SW480 (cell line): ENCODE results near the gene TRAK1.

Source experiments
- DNase-seq: peaks from one replicate; pipeline ENCODE4 v3.0.0-alpha.2; 2016; ENCODE audit warnings: low spot score

The TRAK1 gene

DNA sequence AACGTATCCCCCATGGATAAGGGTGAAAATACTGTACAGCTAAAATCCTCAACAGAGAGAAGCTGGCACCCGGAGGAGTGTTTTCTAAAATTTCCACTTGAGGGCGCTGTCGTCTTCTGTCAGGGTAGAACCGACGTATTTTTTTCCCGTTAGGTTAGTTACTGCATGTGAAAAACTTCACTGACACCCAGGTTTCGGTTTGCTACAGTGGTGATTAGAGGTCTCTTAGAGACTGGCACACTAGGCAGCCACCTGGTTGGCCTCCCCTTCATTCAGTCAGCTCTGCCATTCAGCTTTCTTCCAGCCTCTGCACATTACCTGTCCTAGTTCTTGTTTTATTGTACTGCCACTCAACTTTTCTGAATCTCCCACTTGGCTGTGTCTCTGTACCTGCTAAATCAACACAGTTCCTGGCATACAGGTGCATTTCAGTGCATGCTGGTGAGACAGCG, 156.4 kb downstream of the TRAK1 start:
- DNase-seq, result peak; percentile 78

DNA sequence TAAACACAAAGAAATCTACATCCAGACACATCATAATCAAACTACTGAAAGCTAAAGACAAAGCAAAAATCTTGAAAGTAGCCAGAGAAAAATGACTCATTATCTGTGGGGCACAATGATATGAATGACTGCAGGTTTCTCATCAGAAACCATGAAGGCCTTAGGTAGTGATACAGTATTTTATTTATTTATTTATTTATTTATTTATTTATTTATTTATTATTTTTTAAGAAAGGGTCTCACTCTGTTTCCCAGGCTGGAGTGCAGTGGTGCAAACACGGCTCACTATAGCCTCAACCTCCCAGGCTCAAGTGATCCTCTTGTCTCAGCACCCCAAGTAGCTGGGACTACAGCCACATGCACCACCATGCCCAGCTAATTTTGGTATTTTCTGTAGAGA, 159.6 kb downstream of the TRAK1 start:
- DNase-seq, result no peak

DNA sequence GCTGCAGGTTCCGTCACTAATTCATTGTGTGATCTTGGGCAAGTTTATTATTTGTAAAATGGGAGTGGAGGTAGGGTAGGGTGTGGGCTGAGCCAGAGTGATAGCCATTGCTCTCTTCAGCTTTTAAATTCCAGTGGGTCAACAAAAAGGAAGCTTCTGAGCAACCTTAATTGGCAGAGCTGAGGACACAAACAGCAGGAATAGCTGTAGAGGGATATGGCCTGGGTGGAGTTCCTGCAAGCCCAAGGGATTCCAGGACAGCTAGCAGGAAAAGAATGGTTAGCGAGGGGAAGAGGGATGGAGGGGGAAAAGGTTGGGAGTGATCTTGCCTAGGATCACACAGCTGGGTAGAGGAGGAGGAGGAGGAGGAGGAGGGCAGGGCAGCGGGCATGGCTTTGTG, 163.4 kb downstream of the TRAK1 start:
- DNase-seq, result peak; percentile 58

DNA sequence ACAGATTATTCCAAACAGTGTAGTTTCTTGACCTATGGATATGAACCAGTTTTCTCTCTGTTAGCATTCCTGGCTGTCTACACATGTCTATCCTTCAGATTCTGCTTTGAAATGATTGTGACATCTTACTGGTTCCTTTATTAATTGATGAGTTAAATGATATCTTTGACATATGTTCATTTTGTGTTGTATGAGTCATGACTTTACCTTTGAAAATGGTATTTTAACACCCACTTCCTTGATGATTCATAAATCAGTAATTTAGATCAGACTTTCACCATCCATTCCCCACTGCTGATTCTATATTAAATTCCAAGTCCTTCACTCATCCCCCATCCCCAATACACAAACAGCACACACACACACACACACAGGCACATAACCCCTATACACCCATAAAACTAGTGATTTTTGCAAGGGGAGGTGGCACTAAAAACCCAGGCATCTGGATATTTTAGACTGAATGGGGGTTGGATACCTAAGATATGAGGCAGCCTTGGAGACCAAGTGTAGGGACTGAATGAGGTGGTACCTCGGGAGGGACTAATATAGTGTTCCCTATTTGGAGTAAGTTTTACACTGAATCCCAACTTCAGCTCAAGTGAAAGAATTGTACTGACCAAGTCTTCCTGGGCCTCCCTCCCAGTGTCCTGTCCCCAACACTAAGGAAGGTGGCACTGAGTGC, 165.1 kb downstream of the TRAK1 start:
- DNase-seq, result peak; percentile 92

DNA sequence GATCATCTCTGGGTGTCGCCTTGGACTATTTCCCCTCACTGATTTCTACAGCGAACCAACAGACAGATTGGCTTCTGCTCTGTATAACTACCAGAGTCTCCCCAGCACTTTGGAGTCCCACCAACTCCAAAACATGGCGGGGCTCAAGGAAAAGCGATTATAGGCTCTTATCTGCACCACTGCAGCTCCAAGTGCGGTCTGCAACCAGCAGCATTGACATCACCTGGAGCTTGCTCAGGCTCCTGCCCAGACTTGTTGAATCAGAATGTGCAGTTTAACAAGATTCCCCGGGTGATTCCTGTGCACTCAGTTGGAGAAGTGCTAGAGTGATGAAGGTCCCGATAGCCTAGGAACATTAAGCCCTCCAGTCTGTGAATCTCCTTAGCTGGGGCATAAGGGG, 165.8 kb downstream of the TRAK1 start:
- DNase-seq, result no peak

DNA sequence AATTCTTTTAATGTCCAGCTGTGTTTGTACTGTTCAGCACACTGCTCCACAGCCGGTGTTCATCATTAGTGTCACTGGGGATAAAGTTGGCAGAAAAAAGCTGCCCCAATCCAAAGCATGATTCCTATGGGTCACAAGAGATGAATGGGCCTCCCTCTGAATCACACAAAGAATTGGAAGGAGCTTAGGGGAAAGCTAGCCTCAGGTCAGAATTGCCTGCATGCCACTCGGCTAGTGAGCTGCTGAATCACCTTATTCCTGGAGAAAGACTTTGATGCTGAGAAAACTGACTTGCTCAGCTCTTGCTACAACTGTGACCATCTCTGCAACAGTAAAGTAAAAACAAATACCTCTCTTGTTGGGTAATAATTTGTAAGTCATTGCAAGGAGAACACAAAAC, 171.4 kb downstream of the TRAK1 start:
- no peak for DNase-seq

DNA sequence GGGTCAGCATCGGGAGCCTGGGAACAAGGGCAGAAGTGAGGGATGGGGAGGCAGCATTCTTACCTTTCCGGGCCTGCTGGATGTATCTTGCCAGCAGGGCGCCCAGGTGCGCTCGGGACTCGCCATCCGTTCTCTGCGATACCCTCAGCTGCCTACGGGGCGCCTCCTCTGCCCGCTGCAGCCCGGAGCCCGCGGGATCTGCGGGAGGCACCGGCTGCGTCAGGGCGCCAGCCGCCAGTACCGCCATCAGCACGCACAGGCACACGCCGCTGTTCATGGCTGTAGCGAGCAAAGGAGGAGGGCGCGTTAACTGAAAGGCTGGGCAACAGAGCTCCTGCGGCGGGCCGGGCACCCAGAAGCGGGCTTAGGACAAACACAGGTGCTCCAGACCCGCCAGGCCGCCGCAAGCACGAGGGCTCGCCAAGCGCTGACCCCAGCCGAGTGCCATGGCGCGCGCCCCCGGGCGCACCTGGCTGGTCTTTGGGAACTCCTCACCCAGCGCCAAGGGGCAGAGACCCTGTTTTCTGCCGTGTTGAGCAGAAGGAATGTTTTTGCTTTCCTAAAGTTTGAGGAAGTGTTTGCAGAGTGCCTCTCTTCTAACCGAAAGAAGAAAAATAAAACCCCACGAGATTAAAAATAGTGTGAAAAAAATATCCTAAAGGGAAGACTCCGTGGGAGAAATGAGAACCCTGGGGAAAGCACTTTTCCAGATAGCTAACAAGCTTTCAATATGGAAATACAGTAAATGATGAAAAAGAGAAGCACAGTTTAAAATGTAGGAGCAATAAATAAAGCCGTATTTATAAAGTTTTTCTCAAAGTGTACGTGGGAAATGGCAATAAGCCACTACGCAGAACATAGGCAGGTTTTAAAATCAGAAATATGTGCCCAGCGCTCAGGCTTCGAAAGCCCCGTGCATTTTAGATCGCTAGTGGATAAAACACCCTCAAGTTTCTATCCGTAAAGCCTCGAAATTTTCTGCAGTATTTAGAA, 172.5 kb downstream of the TRAK1 start:
- no peak for DNase-seq

DNA sequence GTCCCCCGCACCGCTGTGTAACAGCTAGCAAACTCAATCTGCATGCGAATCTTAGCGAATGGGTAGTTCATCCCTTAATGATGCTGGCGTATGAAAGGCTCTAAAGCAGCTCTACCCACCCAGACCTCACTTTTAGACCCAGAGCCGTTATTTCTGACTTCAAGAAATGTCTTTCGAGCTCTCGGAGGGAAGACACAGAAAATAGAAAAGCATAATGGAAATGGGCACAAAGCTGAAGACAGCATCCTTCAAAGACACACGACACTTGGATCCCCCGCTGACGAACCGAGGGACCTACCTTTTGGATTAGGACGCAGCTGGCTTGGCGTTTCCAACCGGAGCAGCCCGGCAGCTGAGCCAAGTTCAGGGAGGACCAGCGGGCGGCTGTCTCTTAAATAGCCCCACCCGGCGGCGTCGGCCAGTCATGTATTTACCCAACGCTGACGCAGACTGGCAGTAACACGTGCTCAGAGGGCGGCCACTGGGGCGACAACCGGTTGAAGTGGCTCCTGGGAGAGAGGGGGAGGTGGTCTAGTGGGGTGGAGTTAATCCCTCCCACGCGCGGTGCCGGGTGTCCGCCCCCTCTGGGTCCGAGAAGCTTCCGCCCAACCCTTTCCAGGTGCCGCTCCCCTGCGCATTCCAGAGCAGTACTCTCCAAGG, 173.4 kb downstream of the TRAK1 start:
- no peak for DNase-seq

DNA sequence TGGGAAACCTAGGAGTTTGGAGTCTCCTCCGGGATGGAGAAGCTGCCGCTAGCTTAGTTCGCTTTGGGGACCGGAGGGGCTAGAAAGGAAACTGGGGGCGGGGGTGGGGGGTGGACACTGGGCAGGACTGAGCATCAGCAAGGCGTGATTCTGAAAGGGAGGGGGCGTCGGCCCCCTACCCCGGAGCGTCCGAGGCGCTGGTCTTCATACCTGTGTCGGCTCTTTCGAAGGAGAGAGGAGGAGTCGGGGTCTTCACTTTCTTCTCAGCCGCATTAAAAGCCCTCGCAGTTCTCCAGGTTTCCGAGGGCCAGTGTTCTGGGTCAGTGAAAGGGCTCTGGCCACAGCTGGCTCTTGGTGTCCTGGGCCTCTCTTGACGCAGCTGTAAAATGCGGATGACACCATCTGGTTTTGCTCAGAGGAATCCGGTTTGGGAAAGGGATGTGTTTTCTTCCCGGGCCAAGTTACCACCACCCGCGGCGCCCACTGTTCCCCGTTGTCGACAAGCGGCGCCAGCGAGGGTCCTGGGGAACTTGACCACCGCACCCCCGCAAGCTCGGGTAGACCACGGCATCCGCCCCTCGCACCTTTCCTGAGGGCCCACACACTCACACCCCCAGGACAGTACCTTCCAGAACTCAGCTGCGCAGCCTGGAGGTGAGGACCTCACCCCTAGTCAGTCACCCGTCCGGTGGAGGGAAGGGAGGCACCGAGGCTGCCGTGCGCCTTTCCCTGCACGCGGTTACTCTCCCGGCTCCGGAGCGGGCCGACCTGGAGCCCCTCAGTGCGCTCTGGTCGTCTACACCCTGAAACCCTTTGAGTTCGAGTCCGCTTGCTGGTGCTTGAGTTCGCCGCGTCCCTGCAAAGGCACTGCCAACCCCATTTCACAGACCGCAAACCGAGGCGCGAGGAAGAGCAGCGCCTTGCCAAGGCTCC, 174.2 kb downstream of the TRAK1 start:
- no peak for DNase-seq

DNA sequence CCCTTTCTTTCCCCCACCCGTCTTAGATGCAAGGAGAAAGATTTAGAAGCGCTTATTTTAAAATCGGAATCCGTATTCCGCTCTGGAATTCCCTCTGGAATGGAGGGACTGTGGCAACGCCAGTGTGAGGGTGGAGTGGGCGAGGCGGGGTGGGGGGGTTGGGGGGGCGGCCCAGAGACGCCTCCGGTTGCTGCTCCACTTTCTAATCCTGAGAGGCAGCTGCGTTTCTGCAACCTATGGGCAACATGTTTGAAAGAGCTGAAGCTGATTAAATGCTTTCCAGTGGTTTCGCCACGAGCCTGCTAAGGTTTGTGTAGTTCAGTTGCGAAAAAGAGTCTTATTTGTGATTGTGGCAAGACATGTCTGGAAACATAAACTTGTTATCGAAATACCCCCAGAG, 174.9 kb downstream of the TRAK1 start, which contains the start of gene CCK:
Gene CCK (minus strand): TSS at position 101 of the 400 bp plus-strand sequence. CDS start 2,555 bp downstream, outside the sequence.
- DNase-seq, result no peak

DNA sequence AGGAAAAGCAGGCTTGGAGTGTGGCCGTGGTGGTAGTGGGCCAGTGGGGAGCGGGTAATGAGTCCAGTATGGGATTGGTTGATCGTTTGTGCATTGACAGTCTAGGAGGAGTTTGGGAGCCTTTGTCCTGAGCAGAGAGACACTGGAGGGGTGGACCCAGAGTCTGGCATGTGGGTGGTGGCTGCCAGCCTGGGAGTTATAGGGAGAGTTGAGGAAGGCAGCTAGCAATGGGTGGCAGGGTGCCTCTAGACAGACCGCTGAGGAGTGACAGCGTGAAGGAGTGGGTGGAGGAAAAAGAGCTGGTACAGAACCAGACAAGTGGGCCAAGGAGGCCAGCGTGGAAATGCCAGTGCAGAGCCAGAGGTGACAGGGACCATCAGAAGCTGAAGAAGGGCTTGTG, 176.7 kb downstream of the TRAK1 start:
- no peak for DNase-seq

DNA sequence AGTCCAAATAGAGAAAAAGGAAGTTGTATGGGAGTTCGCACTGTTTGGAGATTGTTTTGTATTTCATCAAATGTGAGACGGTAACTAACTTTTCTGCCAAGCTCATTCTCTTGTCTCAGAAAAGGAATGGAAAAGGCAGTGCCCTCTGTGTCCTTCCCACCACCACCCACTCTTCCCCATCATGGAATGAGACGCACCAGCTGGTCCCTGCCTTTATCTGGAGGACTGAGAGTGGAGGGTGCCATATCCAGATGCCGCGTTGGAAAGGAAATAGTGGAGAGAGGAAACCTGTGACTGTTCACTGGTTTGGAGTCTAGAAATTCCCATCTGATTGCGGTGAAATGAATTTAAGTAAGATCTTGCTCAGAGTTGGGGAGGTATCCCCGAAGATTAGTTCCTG, 178.5 kb downstream of the TRAK1 start:
- no peak for DNase-seq

DNA sequence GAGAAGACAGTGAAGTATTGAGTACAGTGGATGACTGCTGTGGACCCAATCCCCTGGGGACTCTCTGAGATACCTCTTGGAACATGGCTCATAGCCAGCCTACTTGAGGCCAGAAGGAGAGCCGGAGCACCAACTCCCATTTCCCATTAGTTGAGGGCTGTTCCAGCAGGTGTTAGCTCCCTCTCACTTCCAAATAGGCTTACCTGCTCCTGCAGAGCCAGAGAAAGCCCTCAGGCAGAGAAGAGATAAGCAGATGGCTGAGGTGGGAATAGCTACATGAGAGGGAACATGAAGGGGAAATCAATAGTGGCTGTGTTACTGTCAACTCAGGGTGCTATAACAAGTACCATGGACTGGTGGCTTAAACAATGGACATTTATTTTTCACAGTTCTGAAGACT, 179.4 kb downstream of the TRAK1 start:
- no peak for DNase-seq

DNA sequence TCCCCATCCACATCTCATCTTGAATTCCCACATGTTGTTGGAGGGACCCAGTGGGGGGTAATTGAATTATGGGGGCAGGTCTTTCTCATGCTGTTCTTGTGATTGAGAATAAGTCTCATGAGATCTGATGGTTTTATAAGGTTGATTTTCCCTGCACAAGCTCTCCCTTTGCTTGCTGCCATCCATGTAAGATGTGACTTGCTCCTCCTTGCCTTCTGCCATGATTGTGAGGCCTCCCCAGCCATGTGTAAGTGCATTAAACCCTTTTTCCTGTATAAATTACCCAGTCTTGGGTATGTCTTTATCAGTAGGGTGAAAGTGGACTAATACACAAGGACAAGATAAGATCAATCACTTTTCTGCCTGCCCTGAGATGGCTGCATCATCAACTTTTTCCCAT, 180.6 kb downstream of the TRAK1 start:
- DNase-seq, result no peak

DNA sequence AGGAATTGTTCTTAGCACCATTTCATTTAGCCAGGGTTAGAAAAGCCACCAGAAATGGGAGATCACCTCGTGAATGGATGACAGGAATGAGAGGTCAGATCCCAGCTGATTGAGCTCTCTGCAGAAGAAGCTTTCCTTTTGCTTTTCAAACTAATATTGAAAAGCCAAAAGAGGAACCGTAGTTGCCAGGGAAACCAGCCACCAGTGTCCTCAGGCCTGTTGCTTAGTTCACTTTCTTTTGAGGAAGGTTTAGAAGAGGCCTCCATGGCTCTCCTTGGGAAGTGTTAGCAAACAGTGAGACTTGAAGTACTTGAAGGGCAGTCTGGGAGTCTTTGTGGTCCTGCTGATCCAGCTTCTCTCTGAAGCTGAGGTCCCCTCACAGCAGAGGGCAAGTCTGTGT, 182.2 kb downstream of the TRAK1 start:
- no peak for DNase-seq

DNA sequence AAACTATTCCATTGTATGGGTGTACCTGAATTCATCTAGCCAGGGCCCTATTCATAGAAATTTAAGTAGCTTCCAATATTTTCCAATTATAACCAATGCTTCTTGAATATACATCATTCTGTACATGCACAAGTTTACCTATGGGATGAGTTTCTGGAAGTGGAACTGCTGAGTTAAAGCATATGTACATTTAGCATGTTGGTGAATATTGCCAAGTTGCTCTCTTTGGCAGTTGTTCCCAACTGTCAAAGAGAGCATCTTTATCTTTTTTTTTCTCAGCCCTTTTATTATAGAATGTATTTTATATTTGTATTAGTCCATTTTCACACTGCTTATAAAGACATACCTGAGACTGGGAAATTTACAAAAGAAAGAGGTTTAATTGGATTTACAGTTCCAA, 183.1 kb downstream of the TRAK1 start:
- no peak for DNase-seq

DNA sequence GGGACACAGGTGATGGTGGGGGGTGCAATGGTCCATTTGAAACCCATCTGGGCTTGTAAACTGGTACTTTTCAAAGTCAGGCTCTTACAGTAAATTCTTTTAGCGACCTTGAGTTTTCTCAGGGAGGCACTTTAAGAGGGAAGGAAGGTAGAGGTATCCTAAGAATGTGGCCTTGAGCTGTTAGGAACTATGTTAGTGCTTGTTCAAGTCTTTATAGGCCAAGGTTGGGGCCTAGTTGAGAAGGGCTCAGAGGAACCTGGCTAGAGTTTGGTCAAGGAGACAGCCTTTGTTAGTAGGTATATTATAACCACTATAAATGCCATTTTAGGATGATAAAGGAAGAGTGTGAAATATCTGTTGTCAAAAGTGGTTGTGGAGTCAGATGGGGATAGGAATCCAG, 184.1 kb downstream of the TRAK1 start:
- DNase-seq, result no peak
